ENCODE results near the gene AKR1D1.
"Not testable (repeated sequence)": the region's sequence is repeated elsewhere in the genome, so short reads cannot be mapped to it uniquely, and the experiment has no call there.

AKR1D1 gene

GRCh38 chr7:138086563-138087270 is 10.5 kb downstream of the AKR1D1 start:
- TF ChIP-seq CTCF (conservative IDR thresholded peaks at IDR 0.05; ENCODE audit: low read length): no peak
- DNase-seq (ENCODE audit: low read depth): no peak
- no peak overlapping the region for H3K4me3 ChIP-seq (ENCODE audit: low read length)

GRCh38 chr7:138089080-138089901 is 13.0 kb downstream of the AKR1D1 start:
- DNase-seq (ENCODE audit: low read depth): peak; percentile 0
- TF ChIP-seq CTCF (conservative IDR thresholded peaks at IDR 0.05; ENCODE audit: low read length): no peak
- H3K4me3 ChIP-seq (ENCODE audit: low read length): no peak overlapping the region

GRCh38 chr7:138091032-138091431 is 14.8 kb downstream of the AKR1D1 start:
- no peak for DNase-seq (ENCODE audit: low read depth)
- no peak overlapping the region for H3K4me3 ChIP-seq (ENCODE audit: low read length)
- TF ChIP-seq CTCF (conservative IDR thresholded peaks at IDR 0.05; ENCODE audit: low read length): no peak

- not testable (repeated sequence) for DNase-seq (ENCODE audit: low read depth); H3K4me3 ChIP-seq (ENCODE audit: low read length)
Measured at GRCh38 chr7:138091840-138092239, 15.6 kb downstream of the AKR1D1 start.

GRCh38 chr7:138092486-138093028 is 16.3 kb downstream of the AKR1D1 start:
- H3K4me3 ChIP-seq (ENCODE audit: low read length): no peak overlapping the region
- DNase-seq (ENCODE audit: low read depth): no peak
- TF ChIP-seq CTCF (conservative IDR thresholded peaks at IDR 0.05; ENCODE audit: low read length): no peak

- no peak for TF ChIP-seq CTCF (conservative IDR thresholded peaks at IDR 0.05; ENCODE audit: low read length)
- no peak for DNase-seq (ENCODE audit: low read depth)
- no peak overlapping the region for H3K4me3 ChIP-seq (ENCODE audit: low read length)
Measured at GRCh38 chr7:138095972-138096935, 20.0 kb downstream of the AKR1D1 start.
